Stimulated activated CD8-positive, alpha-beta memory T cell treated with anti-CD3 and anti-CD28 coated beads, Interleukin-12 subunit alpha, Interleukin-12 subunit beta, amount 100 ng/mL, for 1 hour (primary cell): ENCODE measurements around the gene GPR68.
"Not testable (repeated sequence)": the region's sequence is repeated elsewhere in the genome, so short reads cannot be mapped to it uniquely, and the experiment has no call there.

Experiments
- DNase-seq: peaks from one replicate; pipeline ENCODE4 v3.0.0-alpha.2; 2020; ENCODE audit warnings: low read depth

The GPR68 gene

DNA sequence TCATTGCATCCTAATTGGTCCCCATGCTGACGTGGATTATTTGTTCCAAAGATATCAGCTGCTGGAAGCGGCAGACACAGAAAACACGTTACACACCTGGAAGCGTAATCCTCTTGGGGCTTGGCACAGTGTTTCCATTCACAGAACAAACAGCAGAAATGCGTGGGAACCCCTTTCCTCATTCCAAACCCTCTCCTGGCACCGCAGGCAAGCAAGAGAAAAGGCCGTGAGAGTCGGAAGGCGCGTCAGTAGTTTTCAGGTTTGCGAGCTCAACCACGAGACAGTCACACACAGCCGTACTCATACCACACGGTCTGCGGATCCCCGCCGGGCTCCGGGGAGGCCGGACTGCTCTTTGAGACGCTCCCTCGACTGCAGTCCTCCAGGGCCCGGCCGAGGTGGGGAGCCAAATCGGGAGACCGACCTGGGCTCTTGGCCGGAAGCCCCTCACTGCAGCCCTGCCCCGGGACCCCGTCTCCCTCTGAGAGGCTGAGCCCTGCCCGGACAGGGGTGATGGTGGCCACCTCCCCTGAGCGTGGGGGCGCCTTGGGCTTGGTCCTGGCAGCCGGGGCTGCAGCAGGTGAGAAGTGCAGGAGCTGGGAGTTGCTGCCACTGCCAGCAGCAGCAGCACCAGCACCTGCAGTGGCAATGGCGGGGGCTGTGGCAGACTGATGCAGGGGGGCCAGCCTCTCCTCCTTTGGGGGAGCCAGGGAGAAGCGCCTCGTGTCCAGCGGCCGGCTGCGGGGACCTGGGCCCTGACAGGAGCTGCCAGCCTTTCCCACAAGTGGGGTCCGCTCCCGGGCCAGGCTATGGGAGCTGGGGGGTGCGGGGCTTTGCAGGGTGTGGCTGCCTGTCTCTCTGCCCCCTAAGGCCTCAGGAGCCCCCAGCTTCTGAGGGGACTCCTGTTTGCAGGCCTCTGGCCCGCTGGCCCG, 28.1 kb upstream of the GPR68 start:
- no peak for DNase-seq

DNA sequence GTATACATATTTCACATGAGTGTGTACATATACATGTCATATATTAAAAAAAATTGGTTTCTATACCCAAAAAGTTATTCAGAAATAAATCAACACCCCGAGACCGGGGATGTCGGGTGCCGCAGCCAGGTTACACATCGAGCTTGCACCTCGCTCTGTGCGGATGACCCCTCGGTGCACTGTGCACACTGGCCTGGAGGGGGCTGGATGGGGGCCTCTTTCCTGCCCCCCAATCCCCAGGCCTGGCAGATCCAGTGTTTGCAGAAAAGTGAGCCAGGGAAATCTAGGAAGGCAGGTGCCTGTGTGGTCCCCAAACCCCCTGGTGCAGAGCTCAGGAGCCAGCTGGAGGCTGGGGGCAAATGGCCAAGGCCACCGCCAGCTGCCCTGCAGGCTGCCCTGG, 27.1 kb upstream of the GPR68 start:
- DNase-seq, result no peak

DNA sequence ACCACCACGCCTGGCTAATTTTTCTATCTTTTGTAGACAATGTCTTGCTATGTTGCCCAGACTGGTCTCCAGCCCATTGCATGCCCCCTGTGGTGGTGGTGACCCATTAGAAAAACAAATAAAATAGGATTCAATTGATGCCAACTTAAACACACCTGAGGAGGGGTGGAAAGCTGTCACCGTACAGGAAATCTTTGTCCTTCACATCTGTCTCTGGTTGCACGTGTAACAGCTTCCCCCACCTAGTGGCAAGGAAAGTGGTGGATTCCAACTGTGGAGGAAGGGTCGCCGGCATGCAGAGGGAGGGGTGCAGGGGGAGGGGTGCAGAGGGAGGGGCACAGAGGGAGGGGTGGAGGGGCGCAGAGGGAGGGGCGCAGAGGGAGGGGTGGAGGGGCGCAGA, 26.1 kb upstream of the GPR68 start:
- DNase-seq, result no peak

DNA sequence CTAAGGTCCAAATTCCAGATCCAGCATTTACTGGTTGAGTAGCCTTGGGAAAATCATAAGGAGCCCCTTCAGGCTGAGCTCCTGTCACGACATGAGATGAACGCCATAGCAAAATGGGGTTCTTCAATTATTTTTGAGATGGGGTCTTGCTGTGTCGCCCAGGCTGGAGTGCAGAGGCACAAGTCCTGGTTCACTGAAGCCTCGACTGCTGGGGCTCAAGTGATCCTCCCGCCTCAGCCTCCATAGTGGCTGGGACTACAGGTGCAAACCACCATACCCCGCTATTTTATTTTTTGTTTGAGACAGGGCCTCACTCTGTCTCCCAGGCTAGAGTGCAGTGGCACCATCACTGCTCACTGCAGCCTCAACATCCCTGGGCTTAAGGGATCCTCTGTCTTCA, 25.7 kb upstream of the GPR68 start:
- DNase-seq, result no peak

DNA sequence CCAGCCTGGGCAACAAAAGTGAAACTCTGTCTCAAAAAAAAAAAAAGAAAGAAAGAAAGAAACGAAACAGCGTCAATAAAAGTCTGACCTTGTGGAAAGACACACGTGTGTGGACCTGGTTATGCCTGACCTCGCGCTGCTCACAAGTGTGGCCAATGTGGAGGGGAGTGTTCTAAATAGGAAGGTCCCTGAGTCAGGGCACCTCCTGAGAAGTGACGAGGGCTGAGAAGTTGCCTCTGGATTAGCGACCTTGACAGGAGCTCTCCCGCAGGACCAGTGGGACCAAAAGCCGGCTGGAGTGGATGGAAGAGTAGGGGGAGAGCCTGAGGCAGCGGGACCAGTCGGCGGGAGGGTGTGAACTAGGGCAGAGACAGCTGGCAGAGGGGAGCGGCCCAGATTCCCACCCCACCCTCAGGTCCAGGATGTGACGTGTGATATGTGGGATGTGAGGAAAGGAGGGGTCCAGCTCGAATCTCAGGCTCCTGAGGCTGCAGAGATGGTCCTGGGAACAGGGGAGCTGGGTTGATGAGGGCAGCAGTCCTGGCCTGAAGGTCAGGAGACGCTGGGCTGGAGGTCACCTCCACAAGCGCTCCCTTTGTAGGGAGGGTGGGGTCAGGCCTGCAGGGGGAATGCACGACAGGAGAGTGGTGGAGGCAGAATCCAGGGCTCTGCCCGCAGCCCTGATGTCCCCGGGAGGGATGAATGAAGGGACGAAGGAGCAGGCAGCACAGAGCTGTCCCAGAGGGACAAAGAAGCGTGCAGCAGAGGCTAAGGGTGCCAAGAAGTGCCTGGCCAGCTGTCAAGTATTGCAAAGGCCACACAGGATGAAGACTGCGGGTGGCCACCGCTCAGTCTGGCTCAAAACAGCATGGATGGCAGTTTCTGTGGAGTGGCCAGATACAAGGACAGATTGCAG, 24.8 kb upstream of the GPR68 start:
- no peak for DNase-seq

DNA sequence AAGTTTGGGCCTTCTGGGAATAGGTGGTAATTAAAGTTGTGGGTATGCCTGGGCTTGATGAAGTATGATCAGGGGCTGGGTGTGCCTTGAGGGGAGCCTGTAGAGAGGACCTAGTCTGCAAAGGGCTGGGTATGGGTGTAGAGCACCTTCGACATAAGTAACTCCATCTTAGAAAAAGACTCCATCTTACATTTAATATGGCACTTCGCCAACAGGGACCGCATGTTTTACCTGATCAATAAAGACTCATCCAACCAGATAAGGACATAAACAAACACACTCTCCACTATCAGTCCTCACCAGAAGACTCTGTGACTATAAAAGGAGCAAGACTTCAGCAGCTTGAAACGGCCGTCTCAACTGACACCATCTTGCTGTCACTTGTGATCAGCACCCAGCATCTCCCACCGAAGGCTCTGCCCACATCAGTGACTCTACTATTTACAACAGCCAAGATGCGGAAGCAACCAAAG, 23.5 kb upstream of the GPR68 start:
- DNase-seq, result no peak

DNA sequence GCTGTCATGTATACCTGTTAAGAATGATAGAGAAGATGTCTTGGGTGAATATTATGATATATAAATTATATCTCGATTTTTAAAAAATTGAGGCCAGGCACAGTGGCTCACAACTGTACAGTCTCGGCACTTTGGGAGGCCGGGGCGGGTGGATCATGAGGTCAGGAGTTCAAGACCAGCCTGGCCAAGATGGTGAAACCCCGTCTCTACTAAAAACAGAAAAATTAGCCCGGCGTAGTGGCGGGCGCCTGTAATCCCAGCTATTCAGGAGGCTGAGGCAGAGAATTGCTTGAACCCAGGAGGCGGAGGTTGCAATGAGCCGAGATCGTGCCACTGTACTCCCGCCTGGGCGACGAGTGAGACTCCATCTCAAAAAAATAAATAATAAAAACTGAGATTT, 21.8 kb upstream of the GPR68 start:
- not testable (repeated sequence) for DNase-seq

DNA sequence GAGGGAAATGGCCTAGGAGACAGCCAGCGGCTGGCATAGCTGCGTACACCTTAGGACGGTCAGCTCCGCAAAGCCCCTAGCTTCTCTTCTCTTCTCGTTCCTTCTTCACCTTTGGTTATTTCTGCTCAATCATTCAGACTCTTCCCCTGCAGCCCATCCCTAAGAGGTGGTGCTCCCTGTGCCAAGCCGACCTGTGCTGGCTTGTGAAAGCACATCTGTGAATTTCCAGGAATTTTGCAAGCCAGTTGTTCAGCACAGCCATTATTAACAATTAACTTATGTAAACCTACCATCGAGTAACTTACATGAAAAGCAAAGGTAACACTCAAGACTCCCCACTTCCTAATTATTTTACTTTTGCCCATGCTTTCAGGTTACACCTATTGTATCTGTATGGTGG, 20.9 kb upstream of the GPR68 start:
- DNase-seq, result no peak

DNA sequence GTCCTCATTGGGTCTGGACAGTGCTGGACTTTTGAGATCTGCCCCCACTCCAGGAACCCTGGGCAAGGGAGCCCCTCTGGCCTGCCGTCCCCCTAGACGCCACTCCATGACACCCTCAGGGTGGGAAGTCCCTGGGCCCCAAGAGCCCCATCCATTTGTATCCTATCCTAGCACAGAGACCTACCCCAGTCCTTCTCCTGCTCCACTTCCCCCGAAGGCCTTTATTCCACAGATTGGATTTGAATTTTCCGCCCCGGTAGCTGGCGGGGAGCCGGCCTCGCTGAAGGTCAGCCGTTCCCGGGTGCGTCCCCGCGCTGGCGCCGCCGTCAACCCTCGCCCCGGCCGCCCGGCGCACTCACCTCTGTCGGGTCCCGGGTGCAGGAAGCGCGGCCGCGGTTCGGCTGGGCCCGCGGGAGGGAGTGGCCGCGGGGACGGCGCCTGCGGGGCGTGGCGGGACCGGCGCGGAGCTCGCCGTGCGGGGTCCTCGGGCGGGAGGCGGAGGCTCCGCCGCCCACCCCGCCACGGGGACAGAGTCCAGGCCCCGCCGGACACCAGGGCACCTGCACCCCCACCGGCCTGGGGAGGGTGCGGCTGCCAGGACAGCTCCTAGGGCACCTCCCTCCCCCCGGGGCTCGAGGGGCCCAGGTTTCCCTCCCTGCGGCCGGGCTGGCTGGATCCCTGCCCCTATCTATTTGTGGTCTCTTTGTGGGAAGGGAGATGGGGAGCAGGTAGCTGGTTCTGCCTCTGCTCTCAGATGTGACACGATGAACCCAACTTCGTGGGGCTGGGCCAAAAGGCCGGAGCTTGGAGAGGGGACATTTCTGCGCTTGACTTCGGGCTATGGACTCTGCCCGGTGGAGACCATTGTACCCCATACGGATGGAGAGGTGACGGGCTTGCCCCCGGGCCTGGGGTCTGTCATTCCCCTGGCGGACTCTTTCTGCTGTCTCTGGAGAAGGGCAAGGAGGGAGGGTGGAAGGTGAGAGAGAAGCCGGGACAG, 19.9 kb upstream of the GPR68 start:
- no peak for DNase-seq

DNA sequence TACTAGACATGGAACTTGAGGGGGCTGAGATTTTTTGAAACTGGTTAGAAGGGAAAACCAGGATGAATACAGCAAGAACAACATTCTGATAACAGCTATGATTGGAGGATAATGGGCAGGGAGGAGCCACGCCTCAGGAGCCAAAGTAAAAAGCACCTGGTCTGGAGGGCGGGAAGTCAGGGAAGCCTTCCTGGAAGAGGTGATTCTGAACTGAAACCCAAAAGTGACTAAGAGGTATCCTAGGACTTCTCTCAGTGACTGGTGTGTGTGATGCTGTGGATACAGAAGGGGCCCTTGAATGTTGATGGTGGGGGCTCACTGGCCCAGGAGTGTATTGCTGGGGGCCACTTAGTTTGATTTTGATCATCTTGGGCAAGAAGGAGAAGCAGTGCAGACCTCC, 18.8 kb upstream of the GPR68 start:
- no peak for DNase-seq

DNA sequence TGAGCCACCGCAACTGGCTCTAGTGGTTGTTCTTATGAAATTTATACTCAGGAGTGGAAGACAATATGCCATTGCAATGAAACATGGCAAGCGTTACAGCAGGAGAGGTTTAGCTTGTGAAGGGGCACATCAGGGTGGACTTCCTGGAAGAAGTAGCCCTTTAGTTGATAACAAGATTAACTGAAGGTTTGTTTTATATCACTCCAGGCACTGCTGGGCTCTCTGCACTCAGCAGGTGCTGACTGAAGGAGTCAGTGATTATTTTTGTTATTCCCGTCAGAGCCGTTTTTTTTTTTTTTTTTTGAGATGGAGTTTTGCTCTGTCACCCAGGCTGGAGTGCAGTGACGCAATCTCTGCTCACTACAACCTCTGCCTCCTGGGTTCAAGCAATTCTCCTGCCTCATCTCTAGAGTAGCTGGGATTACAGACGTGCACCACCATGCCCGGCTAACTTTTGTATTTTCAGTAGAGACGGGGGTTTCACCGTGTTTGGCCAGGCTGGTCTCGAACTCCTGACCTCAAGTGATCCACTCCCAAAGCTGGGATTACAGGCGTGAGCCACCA, 17.6 kb upstream of the GPR68 start:
- no peak for DNase-seq

DNA sequence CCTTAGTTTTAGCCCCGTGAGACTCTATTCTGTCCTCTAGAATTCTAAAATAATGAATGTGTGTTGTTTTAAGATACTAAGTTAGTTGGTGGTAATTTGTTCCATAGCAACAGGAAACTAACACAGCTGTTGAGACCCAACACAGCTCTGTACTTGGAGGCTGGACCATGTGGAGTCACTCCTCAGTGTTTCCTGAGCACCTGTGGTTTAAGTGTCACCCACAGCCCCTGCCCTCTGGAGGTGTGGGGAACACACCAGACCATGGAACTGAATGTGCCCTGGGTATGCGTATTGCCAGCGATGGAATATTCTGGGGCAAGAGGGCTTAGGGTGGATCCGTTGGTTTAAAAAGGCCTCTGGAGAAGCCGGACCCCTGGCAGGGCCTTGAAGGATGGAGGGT, 16.6 kb upstream of the GPR68 start:
- no peak for DNase-seq

DNA sequence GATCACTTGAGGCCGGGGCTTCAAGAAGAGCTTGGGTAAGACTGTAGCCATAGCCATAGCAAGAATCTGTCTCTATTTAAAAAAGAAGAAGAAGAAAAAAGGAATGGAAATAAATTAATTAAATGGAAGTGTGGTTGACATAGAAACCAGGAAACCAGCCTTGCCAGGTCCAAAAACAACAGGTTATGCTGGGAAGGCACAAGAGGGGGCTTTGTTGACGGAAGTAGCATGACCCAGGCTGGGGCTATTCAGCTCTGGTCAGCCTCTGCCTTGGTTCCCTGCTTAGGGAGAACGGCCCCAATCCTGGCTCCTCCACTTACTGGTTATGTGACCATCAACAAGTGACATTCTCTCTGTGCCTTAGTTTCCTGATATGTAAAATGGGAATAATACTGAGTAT, 14.4 kb upstream of the GPR68 start:
- DNase-seq, result no peak

DNA sequence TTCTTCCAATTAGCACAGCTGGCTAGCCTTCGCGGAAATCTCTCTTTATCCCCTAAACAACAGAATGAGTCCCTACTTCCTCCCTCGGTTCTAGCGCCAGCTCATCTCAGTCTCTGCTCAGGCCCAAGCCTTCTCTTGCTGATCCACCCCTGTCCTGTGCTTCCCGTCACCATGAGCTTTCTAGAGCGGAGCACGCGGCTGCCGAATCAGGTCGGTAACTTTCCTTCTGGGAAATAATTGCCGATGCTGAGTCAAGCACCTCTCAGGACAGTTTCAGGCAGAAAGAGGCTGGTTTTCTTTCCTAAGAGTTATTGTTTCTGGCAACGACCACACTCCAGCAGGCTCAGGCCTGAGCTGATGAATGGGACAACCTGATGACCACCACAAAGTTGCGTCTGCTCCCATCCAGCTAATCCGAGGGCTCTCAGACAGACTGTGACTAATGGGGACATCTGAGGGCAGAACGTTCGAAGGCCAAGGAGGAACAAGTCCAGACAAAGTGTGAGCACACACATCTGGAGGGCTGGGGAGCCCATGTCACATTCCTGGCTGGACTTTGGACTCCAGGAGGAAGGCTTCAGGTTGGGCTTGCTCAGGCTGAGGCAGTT, 13.6 kb upstream of the GPR68 start:
- DNase-seq, result no peak

DNA sequence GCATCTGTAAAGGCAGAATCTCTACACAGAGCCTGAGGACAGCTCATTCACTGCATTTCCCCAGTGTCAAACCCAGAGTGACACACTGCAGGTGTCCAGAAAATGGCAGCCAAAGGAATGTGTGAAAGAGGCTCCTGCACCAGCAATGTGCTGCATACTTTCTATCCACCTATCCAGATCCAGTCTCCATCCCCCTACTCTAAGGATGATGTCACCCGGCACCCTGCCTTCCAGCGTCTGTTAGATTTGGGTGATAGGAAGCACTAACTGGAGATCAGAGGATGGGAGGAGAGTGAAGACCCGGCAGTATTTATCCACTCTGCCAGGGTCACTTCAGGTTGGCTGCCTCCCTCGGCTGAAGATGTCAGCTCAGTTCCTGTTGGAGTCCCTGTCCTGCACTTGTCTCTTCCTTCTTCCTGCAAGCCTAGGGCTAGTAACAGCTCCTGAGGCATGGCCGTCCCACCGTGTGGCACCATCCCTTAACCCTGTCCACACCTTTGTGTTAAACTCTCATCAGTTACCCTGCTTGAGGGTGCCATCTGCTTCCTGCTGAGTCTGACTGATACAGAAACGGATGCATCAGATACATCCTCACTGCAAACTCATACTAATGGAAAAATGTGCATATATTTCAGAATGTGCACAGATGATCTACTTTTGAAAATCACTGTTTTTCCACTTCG, 13.0 kb upstream of the GPR68 start:
- no peak for DNase-seq

DNA sequence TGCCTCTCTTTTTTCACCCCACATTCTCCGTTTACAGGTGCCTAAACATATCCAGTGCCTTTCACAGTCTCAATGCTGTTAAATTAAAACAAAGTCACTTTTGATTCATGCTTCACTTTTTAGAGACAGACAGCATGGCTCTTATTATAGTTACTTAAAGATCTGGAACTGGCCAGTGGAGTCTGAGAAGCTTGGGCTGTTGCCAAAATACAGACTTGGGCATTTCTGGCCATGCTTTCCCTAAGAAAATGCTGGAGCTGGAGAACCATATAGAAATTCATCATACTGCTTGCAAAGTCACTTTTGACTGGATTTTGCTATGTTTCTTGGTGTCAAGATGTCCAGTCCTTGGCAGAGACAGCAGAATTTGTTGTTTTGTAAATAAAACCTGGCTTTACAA, 12.2 kb upstream of the GPR68 start:
- DNase-seq, result no peak

DNA sequence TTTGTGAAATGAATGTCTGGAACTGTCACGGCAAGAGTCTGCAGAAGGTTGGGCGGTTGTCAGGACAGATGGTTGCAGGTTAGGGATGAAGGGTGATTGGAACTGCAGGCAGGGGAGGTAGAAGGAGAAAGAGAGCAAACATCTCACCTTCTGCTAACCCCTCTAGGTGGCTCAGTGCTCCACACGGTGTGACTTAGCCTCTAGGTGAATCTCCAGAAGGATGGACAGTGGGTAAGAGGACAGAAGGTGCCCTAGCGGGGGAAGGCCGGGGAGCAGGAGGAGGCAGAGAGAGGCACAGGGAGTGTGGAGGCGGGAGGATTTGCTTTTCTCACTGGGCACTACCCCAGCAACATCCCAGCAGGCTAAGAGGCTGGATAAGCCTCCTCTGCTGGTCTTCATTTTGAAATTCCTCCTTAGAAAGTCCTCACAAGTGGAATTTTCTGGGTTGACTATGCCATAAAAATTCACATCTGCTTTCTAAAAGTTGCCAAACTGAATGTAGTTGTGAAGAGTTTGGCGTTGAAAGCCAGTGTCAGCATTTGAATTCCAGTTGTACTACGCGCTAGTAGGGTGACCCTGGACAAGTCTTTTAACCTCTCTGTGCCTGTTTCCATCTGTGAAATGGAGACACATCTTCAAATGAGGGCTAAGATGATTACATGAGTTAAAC, 10.7 kb upstream of the GPR68 start:
- DNase-seq, result no peak

DNA sequence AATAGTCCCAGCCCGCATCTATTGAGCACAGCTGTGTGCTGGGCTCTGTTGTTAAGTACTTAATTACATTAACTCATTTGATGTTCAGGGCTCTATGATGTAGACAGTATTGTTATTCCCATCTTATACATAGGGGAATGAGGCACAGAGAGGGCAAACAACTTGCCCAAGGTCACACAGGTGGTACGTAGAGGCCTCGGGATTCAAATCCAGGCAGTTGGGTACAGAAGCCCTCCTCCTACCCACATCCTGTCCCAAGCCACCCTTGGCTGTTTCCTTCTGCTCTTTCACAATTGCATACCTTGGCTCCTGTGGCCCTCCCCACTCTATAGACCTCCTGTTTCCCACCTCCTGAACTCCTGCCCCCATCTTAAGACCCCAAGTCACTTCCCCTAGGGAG, 10.0 kb upstream of the GPR68 start:
- no peak for DNase-seq

DNA sequence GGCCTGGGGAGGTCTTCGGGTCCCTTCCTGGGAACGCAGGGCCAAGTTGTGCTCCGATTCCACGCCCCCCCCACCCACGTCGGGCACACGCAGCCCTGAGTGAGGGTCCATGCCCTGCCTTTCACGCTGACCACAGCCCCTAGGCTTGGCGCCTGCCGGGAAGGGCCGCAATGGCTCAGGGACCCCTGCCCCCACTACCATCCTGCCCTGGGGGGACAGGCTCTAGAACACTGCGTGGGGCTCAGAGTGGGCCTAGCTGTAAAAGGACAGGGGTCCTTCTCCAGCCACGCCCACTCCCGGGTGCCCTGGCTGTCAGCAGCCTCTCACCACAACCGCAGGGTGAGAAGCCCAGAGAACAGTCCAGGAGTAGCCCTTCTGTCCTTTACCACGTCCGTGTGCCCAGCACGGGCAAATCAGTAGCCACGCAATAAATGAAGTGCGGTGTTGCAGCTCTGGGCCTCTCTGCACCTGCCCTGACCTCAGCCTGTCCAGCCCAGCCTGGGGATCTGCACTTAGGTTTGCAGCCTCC, 9.4 kb upstream of the GPR68 start:
- DNase-seq, result no peak
